Coronary artery (tissue), 2 donors: ENCODE results near the gene PTCRA.
"Not testable (repeated sequence)": the region's sequence is repeated elsewhere in the genome, so short reads cannot be mapped to it uniquely, and the experiment has no call there.

Experiments used
- DNase-seq: peaks from one replicate; pipeline ENCODE4 v3.0.0-alpha.2; 2017; ENCODE audit warnings: low spot score
- H3K27ac ChIP-seq, 2 donors: fragments of 200-600 bp; sonication (generic); one replicate each; pipeline ENCODE4 v1.5.1; 2016 to 2019
- H3K4me3 ChIP-seq: fragments of 200-600 bp; sonication (generic); 2 replicates; pipeline ENCODE4 v1.5.1; 2016; ENCODE audit warnings: mild to moderate bottlenecking, moderate library complexity
- CTCF ChIP-seq: fragments of 200-600 bp; sonication (generic); IDR thresholded peaks from one replicate; pipeline ENCODE4 v1.5.1; 2019; ENCODE audit warnings: antibody characterized with exemption

Gene PTCRA

GRCh38 chr6:42937548-42938427 is 21.9 kb downstream of the PTCRA start:
- no peak overlapping the region for H3K4me3 ChIP-seq
- no peak for TF ChIP-seq CTCF
- H3K27ac ChIP-seq = no peak overlapping the region
- DNase-seq = no peak

- H3K4me3 ChIP-seq = no peak overlapping the region
- TF ChIP-seq CTCF = no peak
- no peak for DNase-seq
- H3K27ac ChIP-seq = no peak overlapping the region
Observed at GRCh38 chr6:42938428-42938796, 22.6 kb downstream of the PTCRA start.

GRCh38 chr6:42938987-42939809 is 23.3 kb downstream of the PTCRA start:
- no peak overlapping the region for H3K27ac ChIP-seq
- no peak overlapping the region for H3K4me3 ChIP-seq
- DNase-seq = no peak
- no peak for TF ChIP-seq CTCF

- Histone ChIP-seq H3K27ac (no peak overlapping the region), H3K4me3 (no peak overlapping the region)
- TF ChIP-seq CTCF = no peak
- no peak for DNase-seq
Observed at GRCh38 chr6:42939810-42940167, 23.9 kb downstream of the PTCRA start.

- H3K27ac ChIP-seq = no peak overlapping the region
- DNase-seq = no peak
Observed at GRCh38 chr6:42940493-42941045, 24.7 kb downstream of the PTCRA start.

GRCh38 chr6:42941356-42941755 is 25.5 kb downstream of the PTCRA start:
- H3K4me3 ChIP-seq, DNase-seq: not testable (repeated sequence)

More at GRCh38 chr6:42940493-42941045, 24.7 kb downstream of the PTCRA start:
- no peak for TF ChIP-seq CTCF
- no peak overlapping the region for H3K4me3 ChIP-seq

GRCh38 chr6:42942444-42942843 is 26.6 kb downstream of the PTCRA start:
- no peak for DNase-seq
- TF ChIP-seq CTCF = no peak
- Histone ChIP-seq H3K27ac (no peak overlapping the region), H3K4me3 (no peak overlapping the region)

More at GRCh38 chr6:42941356-42941755, 25.5 kb downstream of the PTCRA start:
- H3K27ac ChIP-seq = not testable (repeated sequence)
